Fibroblast of lung (primary cell): ENCODE measurements around the gene TAS2R13. TPM values are rescaled to one million over a fixed set of nuclear protein-coding genes. Genes with fewer than 3 reads are reported as not detected.

Source experiments
- DNase-seq, 2 donors: peaks; one replicate each; pipeline versions ENCODE4 v3.0.0 to v3.0.0-alpha.2; 2010; ENCODE audit warnings: low read depth in 2 of 2
- H2AFZ ChIP-seq: 2 replicates; pipeline ENCODE4 v1.5.1; 2012; ENCODE audit warnings: low read length, control low read depth, inconsistent platforms
- H3K27ac ChIP-seq: 2 replicates; pipeline ENCODE4 v1.5.1; 2011; ENCODE audit warnings: low read length, control low read depth; ENCODE audit not compliant: insufficient read depth
- H3K27me3 ChIP-seq: 2 replicates; pipeline ENCODE4 v1.5.1; 2011; ENCODE audit warnings: mild to moderate bottlenecking, low read length; ENCODE audit not compliant: control insufficient read depth, insufficient read depth
- H3K36me3 ChIP-seq: 2 replicates; pipeline ENCODE4 v1.5.1; 2011; ENCODE audit warnings: low read length; ENCODE audit not compliant: control insufficient read depth, insufficient read depth
- H3K4me1 ChIP-seq: 2 replicates; pipeline ENCODE4 v1.5.1; 2011; ENCODE audit warnings: low read length; ENCODE audit not compliant: control insufficient read depth, insufficient read depth; ENCODE audit errors: extremely low read depth
- H3K4me2 ChIP-seq: 2 replicates; pipeline ENCODE4 v1.5.1; 2011; ENCODE audit warnings: low read length, control low read depth; ENCODE audit not compliant: insufficient read depth; ENCODE audit errors: extremely low read depth
- H3K4me3 ChIP-seq, 4 experiments: fragments of 200-600 bp in 1 of 4; sonication (generic) in 1 of 4; replicated peaks in 1 of 4; 2 replicates each; pipeline ENCODE4 v1.5.1; 2011 to 2016; ENCODE audit warnings: low read length in 4 of 4, low read depth in 3 of 4, mild to moderate bottlenecking in 3 of 4, control low read depth in 2 of 4, inconsistent platforms in 1 of 4, mixed read lengths in 1 of 4; ENCODE audit not compliant: insufficient read depth in 1 of 4; ENCODE audit errors: control extremely low read depth in 1 of 4
- H3K79me2 ChIP-seq: 2 replicates; pipeline ENCODE4 v1.5.1; 2012; ENCODE audit warnings: mild to moderate bottlenecking, low read length, inconsistent platforms; ENCODE audit not compliant: control insufficient read depth, insufficient read depth
- H3K9ac ChIP-seq: 2 replicates; pipeline ENCODE4 v1.5.1; 2011; ENCODE audit warnings: mild to moderate bottlenecking, low read length, control low read depth; ENCODE audit not compliant: insufficient read depth
- H3K9me3 ChIP-seq: 2 replicates; pipeline ENCODE4 v1.5.1; 2012; ENCODE audit warnings: low read depth, low read length; ENCODE audit not compliant: control insufficient read depth, insufficient read depth
- H4K20me1 ChIP-seq: 2 replicates; pipeline ENCODE4 v1.5.1; 2011; ENCODE audit warnings: low read length; ENCODE audit not compliant: control insufficient read depth, insufficient read depth; ENCODE audit errors: extremely low read depth
- EZH2 ChIP-seq: IDR thresholded peaks from 2 replicates; pipeline ENCODE4 v1.5.1; 2012; ENCODE audit warnings: low read length, control low read depth, mild to moderate bottlenecking; ENCODE audit errors: missing control alignments
- polyA plus RNA-seq, 2 donors: library from polyadenylated mRNA; depleted of rRNA in 1 of 2; stranded (reverse) in 1 of 2; unstranded in 1 of 2; fragments of >200 nt; gene quantifications; 2 replicates each; pipeline ENCODE4 v1.2.1, GENCODE V29; 2011 to 2012; ENCODE audit warnings: missing spikeins in 1 of 2
- total RNA-seq: library from RNA; depleted of rRNA; stranded (reverse); fragments of >200 nt; gene quantifications from 2 replicates; pipeline ENCODE4 v1.2.1, GENCODE V29; 2014
- TF ChIP-seq, protein P1 (sequence below), 2 donors: IDR thresholded peaks in 1 of 2; conservative IDR thresholded peaks in 1 of 2; 1 replicate in 1 of 2; 2 replicates in 1 of 2; pipeline ENCODE4 v1.5.1; 2011 to 2012; ENCODE audit warnings: low read length in 2 of 2, control low read depth in 1 of 2, inconsistent platforms in 1 of 2, low read depth in 1 of 2, mild to moderate bottlenecking in 1 of 2

TAS2R13 gene
- total and polyA plus RNA-seq, 2 donors (not counting 1 experiment from before 2014, with no cell fraction given), result 1.7 TPM; not detected in 1

DNA sequence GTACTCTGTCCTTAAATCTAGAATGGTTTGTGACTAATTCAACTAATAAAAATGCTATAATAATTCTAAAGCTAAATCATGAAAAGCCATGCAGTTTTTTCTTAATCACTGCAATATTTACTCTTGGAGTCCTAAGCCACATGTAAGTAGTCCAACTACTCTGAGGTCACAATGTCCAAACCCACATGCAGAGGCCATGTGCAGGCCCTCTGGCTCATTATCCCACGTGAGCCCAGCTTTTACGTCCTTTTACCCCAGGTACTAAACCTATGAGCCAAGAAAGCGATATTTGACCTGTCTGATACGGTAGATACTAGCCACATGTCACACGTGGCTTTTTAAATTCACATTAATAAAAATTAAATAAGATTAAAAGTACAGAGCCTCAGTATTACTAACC is 12.5 kb downstream of the TAS2R13 start:
- Histone ChIP-seq H3K4me2 (no peak overlapping the region), H3K4me3 (no peak overlapping the region), H3K4me1 (no peaks in the 10 kb centered on the region), H3K9ac (no peak overlapping the region), H3K27me3 (no peaks in the 10 kb centered on the region), H3K9me3 (no peaks in the 10 kb centered on the region), H3K27ac (no peak overlapping the region), H3K36me3 (no peaks in the 10 kb centered on the region), H3K79me2 (no peaks in the 10 kb centered on the region), H4K20me1 (no peaks in the 10 kb centered on the region), H2AFZ (no peak overlapping the region)
- no peak for TF ChIP-seq EZH2
- TF ChIP-seq, protein P1, sequence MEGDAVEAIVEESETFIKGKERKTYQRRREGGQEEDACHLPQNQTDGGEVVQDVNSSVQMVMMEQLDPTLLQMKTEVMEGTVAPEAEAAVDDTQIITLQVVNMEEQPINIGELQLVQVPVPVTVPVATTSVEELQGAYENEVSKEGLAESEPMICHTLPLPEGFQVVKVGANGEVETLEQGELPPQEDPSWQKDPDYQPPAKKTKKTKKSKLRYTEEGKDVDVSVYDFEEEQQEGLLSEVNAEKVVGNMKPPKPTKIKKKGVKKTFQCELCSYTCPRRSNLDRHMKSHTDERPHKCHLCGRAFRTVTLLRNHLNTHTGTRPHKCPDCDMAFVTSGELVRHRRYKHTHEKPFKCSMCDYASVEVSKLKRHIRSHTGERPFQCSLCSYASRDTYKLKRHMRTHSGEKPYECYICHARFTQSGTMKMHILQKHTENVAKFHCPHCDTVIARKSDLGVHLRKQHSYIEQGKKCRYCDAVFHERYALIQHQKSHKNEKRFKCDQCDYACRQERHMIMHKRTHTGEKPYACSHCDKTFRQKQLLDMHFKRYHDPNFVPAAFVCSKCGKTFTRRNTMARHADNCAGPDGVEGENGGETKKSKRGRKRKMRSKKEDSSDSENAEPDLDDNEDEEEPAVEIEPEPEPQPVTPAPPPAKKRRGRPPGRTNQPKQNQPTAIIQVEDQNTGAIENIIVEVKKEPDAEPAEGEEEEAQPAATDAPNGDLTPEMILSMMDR (conservative IDR thresholded peaks at IDR 0.05 in 1 of 2, IDR thresholded peaks at IDR 0.05 in 1 of 2; ENCODE audit: low read depth in 1 of 2, low read length in 2 of 2), result no peak
- DNase-seq, result no peak

DNA sequence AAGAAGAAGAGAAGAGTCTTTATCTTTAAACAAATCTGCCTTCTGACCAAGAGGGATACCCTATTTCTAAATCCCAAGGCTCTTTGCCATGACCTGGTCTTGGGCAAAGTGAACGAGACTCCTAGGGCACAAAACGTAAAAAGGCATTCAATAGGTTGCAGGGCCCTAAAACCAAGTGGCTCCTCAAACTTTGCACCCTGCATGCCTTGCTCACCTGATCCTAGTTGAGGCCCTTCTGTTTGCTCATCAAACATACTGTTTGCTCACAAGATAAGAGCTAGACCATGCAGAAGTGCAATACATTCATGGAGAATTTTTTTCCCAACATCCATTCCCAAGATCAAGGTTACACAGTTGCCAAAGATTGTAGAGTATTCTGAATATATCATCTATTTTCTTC is 17.4 kb downstream of the TAS2R13 start:
- Histone ChIP-seq H3K27me3 (no peaks in the 10 kb centered on the region), H3K36me3 (no peaks in the 10 kb centered on the region), H3K27ac (no peak overlapping the region), H3K4me3 (no peak overlapping the region), H3K9me3 (no peaks in the 10 kb centered on the region), H3K4me1 (no peaks in the 10 kb centered on the region), H3K79me2 (no peaks in the 10 kb centered on the region), H2AFZ (no peak overlapping the region), H3K4me2 (no peak overlapping the region), H3K9ac (no peak overlapping the region), H4K20me1 (no peaks in the 10 kb centered on the region)
- no peak for DNase-seq
- no peak for TF ChIP-seq EZH2
- TF ChIP-seq, protein P1 (conservative IDR thresholded peaks at IDR 0.05 in 1 of 2, IDR thresholded peaks at IDR 0.05 in 1 of 2; ENCODE audit: low read depth in 1 of 2, low read length in 2 of 2), result no peak

DNA sequence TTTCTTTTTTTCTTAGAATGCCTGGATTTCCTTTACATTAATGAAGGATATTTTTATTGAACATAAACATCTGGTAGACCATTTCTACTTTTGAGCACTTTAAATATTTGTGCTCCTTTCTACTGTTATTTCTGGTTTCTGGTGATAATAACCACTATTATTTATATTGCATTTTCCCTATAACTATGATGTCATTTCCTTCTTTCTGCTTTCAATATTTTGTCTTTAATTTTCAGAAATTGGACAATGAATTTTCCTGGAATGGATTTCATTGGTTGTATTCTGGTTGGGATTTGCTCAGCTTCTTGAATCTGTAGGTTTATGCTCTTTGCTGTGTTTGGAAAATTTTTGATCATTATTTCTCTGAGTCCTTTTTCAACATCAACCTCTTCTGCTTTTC is 20.1 kb downstream of the TAS2R13 start:
- Histone ChIP-seq H2AFZ (no peak overlapping the region), H3K4me2 (no peak overlapping the region), H3K27me3 (no peaks in the 10 kb centered on the region), H4K20me1 (no peaks in the 10 kb centered on the region), H3K36me3 (no peaks in the 10 kb centered on the region), H3K9me3 (no peaks in the 10 kb centered on the region), H3K27ac (no peak overlapping the region), H3K9ac (no peak overlapping the region), H3K79me2 (no peaks in the 10 kb centered on the region), H3K4me3 (no peak overlapping the region), H3K4me1 (no peaks in the 10 kb centered on the region)
- DNase-seq, result no peak
- TF ChIP-seq, protein P1 (conservative IDR thresholded peaks at IDR 0.05 in 1 of 2, IDR thresholded peaks at IDR 0.05 in 1 of 2; ENCODE audit: low read depth in 1 of 2, low read length in 2 of 2), result no peak
- TF ChIP-seq EZH2, result no peak
